RPMI8226 (cell line): ENCODE data around the gene AVP.
"Not testable (repeated sequence)": the region's sequence is repeated elsewhere in the genome, so short reads cannot be mapped to it uniquely, and the experiment has no call there.

Experiments used
- DNase-seq: peaks from one replicate; pipeline ENCODE4 v3.0.0-alpha.2; 2015

The AVP gene

GRCh38 chr20:3082955-3083952 lies 1.3 kb downstream of the AVP start:
- DNase-seq = no peak

GRCh38 chr20:3082306-3082951 lies 2.1 kb downstream of the AVP start:
- no peak for DNase-seq

DNA sequence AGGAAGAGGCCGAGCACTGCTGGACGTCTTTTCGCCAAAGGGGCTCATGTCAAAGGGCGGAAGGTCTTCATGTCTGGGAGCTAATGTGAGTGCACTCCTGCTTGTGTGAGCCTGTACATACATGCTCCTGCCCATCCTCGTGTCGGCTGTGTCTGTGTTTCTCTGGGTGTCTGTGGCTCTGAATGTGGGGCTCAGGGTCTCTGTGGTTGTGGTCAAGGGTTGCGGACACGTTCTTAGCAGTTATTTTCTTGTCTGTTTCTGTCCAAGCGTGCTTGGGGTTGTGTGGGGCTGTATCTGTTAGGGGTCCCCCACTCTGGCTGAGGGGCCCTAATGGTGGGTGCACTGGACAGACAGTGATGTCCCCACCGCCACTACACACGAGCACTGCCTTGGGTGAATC lies 2.9 kb downstream of the AVP start:
- no peak for DNase-seq

DNA sequence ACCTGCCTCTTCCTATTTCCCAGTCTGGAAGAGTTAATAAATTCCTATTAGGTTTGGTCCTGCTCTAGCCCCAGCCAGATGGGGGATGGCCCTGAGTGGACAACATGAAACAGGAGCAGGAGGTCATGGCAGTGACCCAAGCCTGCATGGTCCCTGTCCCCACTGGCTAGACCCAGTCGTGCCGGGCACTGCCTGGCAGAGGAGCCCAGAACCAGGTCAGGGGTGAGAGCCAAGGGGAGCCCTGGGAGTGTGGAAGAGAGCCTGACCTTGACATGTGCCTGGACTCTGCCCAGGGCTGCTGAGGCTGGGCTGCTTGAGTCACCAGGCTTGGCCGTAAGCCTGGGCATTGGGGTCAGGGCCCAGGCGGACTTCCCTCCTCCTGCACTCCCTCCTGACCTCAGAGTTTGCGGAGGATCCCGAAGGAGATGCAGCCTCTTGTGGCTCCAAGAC lies 3.6 kb downstream of the AVP start:
- DNase-seq = no peak

GRCh38 chr20:3077618-3078134 lies 6.8 kb downstream of the AVP start:
- DNase-seq = no peak

- DNase-seq = not testable (repeated sequence)
These were observed 9.2 kb downstream of the AVP start for GRCh38 chr20:3075315-3075714.

DNA sequence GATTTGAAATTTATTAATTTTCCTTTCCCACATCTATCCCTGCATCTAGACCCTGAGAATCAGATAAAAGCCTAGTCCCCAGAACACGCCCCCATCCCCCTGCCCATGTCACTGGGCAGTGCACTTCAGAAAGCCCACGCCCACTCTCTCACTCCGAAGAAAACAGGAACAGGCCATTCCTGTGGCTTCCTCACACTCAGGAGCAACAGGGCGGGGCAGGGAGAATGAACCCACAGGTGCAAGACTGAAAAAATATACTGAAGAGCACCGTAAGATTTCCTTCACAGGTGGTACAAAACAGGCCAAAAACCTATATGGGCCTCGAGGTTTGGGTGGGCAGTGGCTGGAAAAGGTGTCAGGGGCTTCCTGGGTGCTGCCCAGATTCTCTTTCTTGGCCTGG lies 9.7 kb downstream of the AVP start:
- DNase-seq = peak; percentile 82

- not testable (repeated sequence) for DNase-seq
These were observed 11.3 kb downstream of the AVP start for GRCh38 chr20:3073251-3073643.

- no peak for DNase-seq
These were observed 11.8 kb downstream of the AVP start for GRCh38 chr20:3072530-3073250.

DNA sequence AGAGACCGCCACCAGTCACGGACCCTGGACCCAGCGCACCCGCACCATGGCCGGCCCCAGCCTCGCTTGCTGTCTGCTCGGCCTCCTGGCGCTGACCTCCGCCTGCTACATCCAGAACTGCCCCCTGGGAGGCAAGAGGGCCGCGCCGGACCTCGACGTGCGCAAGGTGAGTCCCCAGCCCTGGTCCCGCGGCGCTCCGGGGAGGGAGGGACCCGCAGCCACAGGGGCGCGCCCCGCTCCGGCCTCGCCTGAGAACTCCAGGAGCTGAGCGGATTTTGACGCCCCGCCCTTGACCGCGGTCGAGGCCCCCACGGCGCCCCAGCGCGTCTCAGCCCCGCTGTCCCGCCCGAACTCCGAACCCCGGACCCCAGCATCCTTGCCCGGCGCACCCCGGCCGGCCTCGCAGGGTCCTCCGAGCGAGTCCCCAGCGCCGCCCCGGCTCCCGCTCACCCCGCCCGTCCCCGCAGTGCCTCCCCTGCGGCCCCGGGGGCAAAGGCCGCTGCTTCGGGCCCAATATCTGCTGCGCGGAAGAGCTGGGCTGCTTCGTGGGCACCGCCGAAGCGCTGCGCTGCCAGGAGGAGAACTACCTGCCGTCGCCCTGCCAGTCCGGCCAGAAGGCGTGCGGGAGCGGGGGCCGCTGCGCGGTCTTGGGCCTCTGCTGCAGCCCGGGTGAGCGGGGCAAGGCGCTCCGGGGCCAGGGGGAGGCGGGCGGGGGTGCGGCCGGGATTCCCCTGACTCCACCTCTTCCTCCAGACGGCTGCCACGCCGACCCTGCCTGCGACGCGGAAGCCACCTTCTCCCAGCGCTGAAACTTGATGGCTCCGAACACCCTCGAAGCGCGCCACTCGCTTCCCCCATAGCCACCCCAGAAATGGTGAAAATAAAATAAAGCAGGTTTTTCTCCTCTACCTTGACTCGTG lies 12.7 kb downstream of the AVP start, which contains the start of gene OXT:
Gene OXT (plus strand): TSS at position 11 of the 920 bp plus-strand sequence. CDS start 36 bp downstream, at position 47.
- no peak for DNase-seq

- no peak for DNase-seq
These were observed 13.3 kb downstream of the AVP start for GRCh38 chr20:3071266-3071609.

DNA sequence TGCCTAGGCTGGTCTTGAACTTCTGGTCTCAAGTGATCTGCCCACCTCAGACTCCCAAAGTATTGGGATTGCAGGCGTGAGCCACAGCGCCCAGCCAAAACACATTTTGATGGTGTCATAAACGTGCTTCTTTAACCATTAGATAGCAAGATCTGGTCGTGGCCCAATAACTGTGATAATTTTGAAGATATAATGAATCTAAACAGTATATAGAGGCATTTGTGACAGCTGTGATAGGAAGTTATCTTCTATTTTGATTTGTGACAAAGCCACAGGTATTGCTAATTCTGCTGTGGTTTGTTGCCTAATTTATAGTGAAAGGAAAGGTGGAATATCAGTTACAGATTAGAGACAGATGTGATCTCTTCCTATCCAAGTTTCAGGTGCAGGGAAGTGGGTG lies 13.8 kb downstream of the AVP start:
- DNase-seq = no peak

DNA sequence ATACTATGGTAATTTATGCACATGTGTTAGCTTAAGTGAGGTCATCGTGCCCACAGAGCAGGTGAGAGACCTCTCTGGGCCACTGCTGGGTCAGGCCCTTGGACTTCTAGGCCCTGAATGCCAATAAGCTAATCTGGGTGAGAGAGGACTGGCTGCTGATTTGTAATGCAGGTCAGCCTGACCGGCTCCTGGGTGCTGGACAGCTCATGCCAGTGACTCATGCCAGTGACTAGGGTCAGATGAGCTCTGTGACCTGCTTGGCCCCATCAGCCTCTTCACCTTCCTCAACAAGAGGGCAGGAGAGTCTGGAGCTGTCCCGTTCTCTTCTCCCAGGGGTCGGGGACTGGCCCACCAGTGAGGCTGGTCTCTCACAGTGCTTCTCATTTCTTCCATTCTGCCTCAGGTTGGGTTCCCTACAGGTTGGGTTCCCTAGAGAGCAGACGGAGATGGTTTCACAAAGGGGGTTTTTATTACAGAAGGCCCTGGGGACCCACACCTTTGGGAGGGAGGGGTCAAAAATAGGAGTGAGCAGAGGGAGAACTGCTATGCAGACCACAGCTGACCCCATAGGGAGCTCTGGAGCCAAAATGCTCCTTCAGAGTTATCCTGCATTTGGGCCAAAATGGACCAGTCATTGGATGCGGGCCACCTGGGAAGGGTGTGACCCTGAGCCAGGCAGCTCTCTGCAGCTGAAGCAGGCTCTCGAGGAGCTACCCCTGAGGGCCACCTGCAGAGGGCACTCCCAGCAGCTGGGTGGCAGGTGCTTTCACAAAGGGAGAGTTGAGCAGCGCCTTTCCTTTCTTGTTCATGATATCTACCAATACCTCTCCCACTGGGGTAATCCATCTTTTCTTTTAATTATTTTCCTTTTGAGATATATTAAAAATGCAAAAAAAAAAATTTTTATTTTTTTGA lies 15.3 kb downstream of the AVP start:
- DNase-seq = peak; percentile 73

- DNase-seq = no peak
These were observed 16.4 kb downstream of the AVP start for GRCh38 chr20:3068075-3068474.

- DNase-seq = no peak
These were observed 17.1 kb downstream of the AVP start for GRCh38 chr20:3067139-3068014.

GRCh38 chr20:3064119-3064518 lies 20.4 kb downstream of the AVP start:
- not testable (repeated sequence) for DNase-seq

GRCh38 chr20:3059489-3059888 lies 25.0 kb downstream of the AVP start:
- DNase-seq = no peak

DNA sequence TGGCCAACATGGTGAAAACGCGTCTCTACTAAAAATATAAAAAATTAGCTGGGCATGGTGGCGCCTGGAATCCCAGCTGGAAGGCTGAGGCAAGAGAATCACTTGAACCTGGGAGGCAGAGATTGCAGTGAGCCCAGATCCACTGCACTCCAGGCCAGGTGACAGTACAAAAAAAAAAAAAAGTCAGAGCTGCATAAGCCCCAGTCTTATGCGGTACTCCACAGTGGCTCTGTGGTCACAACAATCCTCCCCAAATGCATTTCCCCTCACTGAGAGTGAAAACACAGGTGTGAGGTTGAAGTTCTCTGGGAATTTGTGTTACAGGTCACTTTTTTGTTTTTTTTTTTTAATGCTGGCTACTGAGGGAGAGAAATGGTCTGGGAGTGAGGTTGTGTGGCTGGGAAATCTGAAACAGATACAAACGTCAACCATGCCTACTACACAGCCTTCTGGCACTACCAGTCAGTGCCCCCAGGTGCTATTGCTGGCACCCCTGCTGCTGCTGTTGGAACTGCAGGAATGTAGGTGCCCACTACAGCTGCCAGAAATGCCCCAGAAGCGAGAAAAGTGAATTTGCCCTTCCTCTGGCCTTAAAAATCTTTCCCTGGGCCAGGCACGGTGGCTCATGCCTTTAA lies 33.0 kb downstream of the AVP start:
- DNase-seq = peak; percentile 74
